Measurements from ENCODE around the gene ZNF3.

DNA sequence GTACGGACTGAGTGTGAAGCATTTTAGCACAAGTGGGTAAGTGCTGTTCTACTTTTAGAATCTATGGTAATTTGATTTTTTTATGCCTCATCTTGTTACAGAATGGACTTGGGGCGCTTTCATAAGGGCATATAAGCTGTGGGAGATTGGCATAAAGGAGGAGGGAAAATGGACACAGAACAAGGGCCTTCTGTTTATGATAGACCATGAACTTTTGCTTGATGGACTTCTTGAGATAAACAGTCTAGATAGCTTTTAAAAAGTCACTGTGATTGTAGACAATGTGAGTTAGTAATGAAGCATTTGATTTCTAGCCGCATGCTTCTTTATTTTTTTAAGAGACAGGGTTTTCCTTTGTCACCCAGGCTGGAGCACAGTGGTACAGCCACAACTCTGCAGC is 29.9 kb downstream of the ZNF3 start:
- TF ChIP-seq, protein P1, sequence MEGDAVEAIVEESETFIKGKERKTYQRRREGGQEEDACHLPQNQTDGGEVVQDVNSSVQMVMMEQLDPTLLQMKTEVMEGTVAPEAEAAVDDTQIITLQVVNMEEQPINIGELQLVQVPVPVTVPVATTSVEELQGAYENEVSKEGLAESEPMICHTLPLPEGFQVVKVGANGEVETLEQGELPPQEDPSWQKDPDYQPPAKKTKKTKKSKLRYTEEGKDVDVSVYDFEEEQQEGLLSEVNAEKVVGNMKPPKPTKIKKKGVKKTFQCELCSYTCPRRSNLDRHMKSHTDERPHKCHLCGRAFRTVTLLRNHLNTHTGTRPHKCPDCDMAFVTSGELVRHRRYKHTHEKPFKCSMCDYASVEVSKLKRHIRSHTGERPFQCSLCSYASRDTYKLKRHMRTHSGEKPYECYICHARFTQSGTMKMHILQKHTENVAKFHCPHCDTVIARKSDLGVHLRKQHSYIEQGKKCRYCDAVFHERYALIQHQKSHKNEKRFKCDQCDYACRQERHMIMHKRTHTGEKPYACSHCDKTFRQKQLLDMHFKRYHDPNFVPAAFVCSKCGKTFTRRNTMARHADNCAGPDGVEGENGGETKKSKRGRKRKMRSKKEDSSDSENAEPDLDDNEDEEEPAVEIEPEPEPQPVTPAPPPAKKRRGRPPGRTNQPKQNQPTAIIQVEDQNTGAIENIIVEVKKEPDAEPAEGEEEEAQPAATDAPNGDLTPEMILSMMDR (IDR thresholded peaks at IDR 0.05), result no peak
- no peak for TF ChIP-seq POLR2A (IDR thresholded peaks at IDR 0.05)

Measured in adrenal gland (tissue), 5 donors.